A673 (cell line): Measurements from ENCODE around the gene EEIG1. TPM values are rescaled to one million over a fixed set of nuclear protein-coding genes. Genes with fewer than 3 reads are reported as not detected.
A peak's percentile ranks its signal among the peaks of the same experiment; 100 is the strongest.

Experiments used
- BruUV-seq: library from RNA; stranded (reverse); fragments of 400-500 nt; replicated peaks from 2 replicates; lab custom pipeline; 2021; lab: Mats Ljungman, UMichigan
- CTCF ChIA-PET: fragments of 300-600 bp; sonication (Branson Sonifier 250); formaldehyde crosslinking; loops from one replicate; lab custom pipeline; 2022; ENCODE audit warnings: antibody characterized with exemption; lab: Charles Lee
- POLR2A ChIA-PET: fragments of 300-600 bp; sonication (Branson Sonifier 250); formaldehyde crosslinking; loops from one replicate; lab custom pipeline; 2022; ENCODE audit warnings: antibody characterized with exemption; ENCODE audit not compliant: low non-redundant PET; lab: Charles Lee
- DNase-seq: peaks from one replicate; pipeline ENCODE4 v3.0.0-alpha.2; 2015; ENCODE audit warnings: low spot score
- H3K27ac ChIP-seq: fragments of 200-600 bp; sonication (generic); 2 replicates; pipeline ENCODE4 v1.5.1; 2016; ENCODE audit warnings: mixed run types, low read depth, mild to moderate bottlenecking, mixed read lengths, antibody characterized with exemption, low read length; ENCODE audit not compliant: poor library complexity, severe bottlenecking
- H3K27me3 ChIP-seq: fragments of 200-600 bp; sonication (generic); replicated peaks from 2 replicates; pipeline ENCODE4 v1.6.1; 2017; ENCODE audit warnings: mixed run types, low read depth, mild to moderate bottlenecking, mixed read lengths, antibody characterized with exemption, low read length; ENCODE audit not compliant: insufficient read depth, poor library complexity
- H3K36me3 ChIP-seq: fragments of 200-600 bp; sonication (generic); 2 replicates; pipeline ENCODE4 v1.6.1; 2016; ENCODE audit warnings: mixed run types, mild to moderate bottlenecking, mixed read lengths, antibody characterized with exemption, low read length; ENCODE audit not compliant: insufficient read depth, poor library complexity, severe bottlenecking
- H3K4me1 ChIP-seq: fragments of 200-600 bp; sonication (generic); 2 replicates; pipeline ENCODE4 v1.6.1; 2017; ENCODE audit warnings: mixed run types, mild to moderate bottlenecking, mixed read lengths, antibody characterized with exemption, low read length; ENCODE audit not compliant: insufficient read depth, poor library complexity, severe bottlenecking
- H3K4me3 ChIP-seq: fragments of 200-600 bp; sonication (generic); 2 replicates; pipeline ENCODE4 v1.5.1; 2016; ENCODE audit warnings: low read depth, mixed run types, mild to moderate bottlenecking, mixed read lengths, low read length; ENCODE audit not compliant: poor library complexity, severe bottlenecking
- H3K9me3 ChIP-seq: fragments of 200-600 bp; sonication (generic); 2 replicates; pipeline ENCODE4 v1.6.1; 2016; ENCODE audit warnings: mixed run types, low read depth, mild to moderate bottlenecking, mixed read lengths, antibody characterized with exemption, low read length; ENCODE audit not compliant: poor library complexity, severe bottlenecking
- EZH2 ChIP-seq: fragments of 200-600 bp; sonication (generic); IDR thresholded peaks from 2 replicates; pipeline ENCODE4 v1.6.1; 2017; ENCODE audit warnings: borderline replicate concordance, low read depth, mild to moderate bottlenecking, mixed read lengths, antibody characterized with exemption, low read length; ENCODE audit not compliant: poor library complexity, severe bottlenecking
- intact Hi-C: fragments of 100-400 bp; cut with micrococcal nuclease; formaldehyde crosslinking; loops from one replicate; pipeline ENCODE4 v1.10.0; 2022; ENCODE audit not compliant: unreplicated experiment
- total RNA-seq: library from RNA; stranded (reverse); gene quantifications from 2 replicates; pipeline ENCODE4 v1.2.3, GENCODE V29; 2021
- TF ChIP-seq, protein P1 (sequence below): fragments of 300-800, 200-600 bp; sonication (generic); conservative IDR thresholded peaks from 2 replicates; pipeline ENCODE4 v1.5.1; 2017; ENCODE audit warnings: low read depth, mild to moderate bottlenecking, antibody characterized with exemption, low read length, moderate library complexity, mixed read lengths

EEIG1 gene
- total RNA-seq, 1 experiment from 2014 or later, result 34.1 TPM

GRCh38 chr9:127941961-127942215 is 38.9 kb downstream of the EEIG1 start:
- no peak for TF ChIP-seq EZH2
- TF ChIP-seq, protein P1, sequence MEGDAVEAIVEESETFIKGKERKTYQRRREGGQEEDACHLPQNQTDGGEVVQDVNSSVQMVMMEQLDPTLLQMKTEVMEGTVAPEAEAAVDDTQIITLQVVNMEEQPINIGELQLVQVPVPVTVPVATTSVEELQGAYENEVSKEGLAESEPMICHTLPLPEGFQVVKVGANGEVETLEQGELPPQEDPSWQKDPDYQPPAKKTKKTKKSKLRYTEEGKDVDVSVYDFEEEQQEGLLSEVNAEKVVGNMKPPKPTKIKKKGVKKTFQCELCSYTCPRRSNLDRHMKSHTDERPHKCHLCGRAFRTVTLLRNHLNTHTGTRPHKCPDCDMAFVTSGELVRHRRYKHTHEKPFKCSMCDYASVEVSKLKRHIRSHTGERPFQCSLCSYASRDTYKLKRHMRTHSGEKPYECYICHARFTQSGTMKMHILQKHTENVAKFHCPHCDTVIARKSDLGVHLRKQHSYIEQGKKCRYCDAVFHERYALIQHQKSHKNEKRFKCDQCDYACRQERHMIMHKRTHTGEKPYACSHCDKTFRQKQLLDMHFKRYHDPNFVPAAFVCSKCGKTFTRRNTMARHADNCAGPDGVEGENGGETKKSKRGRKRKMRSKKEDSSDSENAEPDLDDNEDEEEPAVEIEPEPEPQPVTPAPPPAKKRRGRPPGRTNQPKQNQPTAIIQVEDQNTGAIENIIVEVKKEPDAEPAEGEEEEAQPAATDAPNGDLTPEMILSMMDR, result no peak
- Histone ChIP-seq H3K27ac (peak overlapping the region; percentile 54), H3K9me3 (no peaks in the 10 kb centered on the region), H3K36me3 (peaks cover 21% of the 10 kb centered on the region), H3K4me1 (peaks cover 8% of the 10 kb centered on the region), H3K4me3 (no peak overlapping the region), H3K27me3 (no peaks in the 10 kb centered on the region)
- ChIA-PET POLR2A (no interaction called here), CTCF (interaction anchor here (1.3 to 2.5 kb wide), 2 partner anchors 83 to 93 kb away, joined by 4 to 22 read pairs; no protein-coding TSS in a partner anchor)
- intact Hi-C loops, result loop anchor here (2.0 kb wide), 1 partner anchor 175 kb away; no protein-coding TSS in a partner anchor
- BruUV-seq, result no TSS peak
- DNase-seq, result no peak

DNA sequence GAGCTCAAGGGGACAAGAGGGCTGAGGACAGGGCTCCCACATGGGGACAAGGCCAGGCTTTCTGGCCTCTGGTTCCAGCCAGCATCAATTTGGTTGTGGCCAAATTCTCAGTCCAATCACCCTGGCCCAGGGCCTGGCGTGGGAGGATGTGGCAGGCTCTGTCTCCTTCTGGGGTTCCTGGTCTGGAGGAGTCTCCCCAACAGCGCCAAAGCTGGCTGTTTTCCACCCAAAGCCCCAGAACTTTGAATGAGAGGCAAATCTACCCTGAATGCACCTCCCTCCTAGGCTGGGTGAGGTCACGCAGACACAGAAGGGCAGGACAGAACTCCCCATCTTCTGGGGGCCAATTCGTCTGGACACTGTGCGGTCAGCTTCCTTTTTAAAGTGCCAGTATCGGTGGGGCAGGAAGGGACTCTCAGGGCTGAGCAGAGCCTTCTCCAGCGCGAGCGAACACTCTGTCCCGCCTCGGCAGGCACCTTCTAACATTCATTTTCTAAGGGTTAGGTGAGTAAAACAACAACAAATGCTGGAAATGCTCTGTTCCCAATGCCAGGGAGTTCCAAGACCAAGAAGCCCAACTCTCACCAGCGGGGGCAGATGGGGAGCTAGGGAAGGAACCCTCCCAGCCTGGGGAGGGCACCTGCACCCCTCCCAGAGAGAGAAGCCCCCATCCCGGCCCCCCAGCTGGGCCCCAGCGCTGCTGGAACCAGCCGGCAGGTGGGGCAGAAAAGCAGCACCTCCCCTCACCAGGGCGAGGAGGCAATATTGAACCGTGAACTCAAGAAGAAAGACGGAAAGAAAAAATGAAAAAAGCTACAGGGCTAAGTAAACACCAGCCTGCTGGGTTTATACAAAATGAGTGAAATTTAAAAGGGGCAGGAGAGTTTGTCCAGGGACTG is 39.5 kb downstream of the EEIG1 start:
- POLR2A ChIA-PET, result no interaction called here
- no peak overlapping the region for H3K4me3 ChIP-seq
- CTCF ChIA-PET, result interaction anchor here (2.5 kb wide), 1 partner anchor 93 kb away, joined by 22 read pairs; no protein-coding TSS in a partner anchor
- H3K9me3 ChIP-seq, result no peaks in the 10 kb centered on the region
- H3K4me1 ChIP-seq, result peaks cover 10% of the 10 kb centered on the region
- intact Hi-C loops, result no loop called here
- no peak for TF ChIP-seq EZH2
- TF ChIP-seq, protein P1, result no peak
- no peak for DNase-seq
- BruUV-seq, result no TSS peak
- H3K27ac ChIP-seq, result peak overlapping the region; percentile 54
- no peaks in the 10 kb centered on the region for H3K27me3 ChIP-seq
- peaks cover 21% of the 10 kb centered on the region for H3K36me3 ChIP-seq

- Histone ChIP-seq H3K27me3 (no peaks in the 10 kb centered on the region), H3K4me3 (no peak overlapping the region), H3K4me1 (peaks cover 16% of the 10 kb centered on the region), H3K9me3 (no peaks in the 10 kb centered on the region), H3K36me3 (peaks cover 21% of the 10 kb centered on the region), H3K27ac (no peak overlapping the region)
- ChIA-PET CTCF (no interaction called here), POLR2A (no interaction called here)
- TF ChIP-seq EZH2, result no peak
- TF ChIP-seq, protein P1, result no peak
- intact Hi-C loops, result no loop called here
- no peak for DNase-seq
- BruUV-seq, result no TSS peak
Observed at GRCh38 chr9:127940593-127940992, 40.2 kb downstream of the EEIG1 start.
